ENCODE results near the gene CDH16.

GRCh38 chr16:66890799-66891198, 27.9 kb downstream of the CDH16 start:
- TF ChIP-seq CTCF (IDR thresholded peaks at IDR 0.05) (no peak), POLR2AphosphoS5 (IDR thresholded peaks at IDR 0.05) (no peak)
